A549 treated with dexamethasone at 1 μM for 4 hours (cell line): ENCODE data around the gene MAP7D2. TPM values are rescaled to one million over a fixed set of nuclear protein-coding genes. Genes with fewer than 3 reads are reported as not detected.

Source experiments
- total RNA-seq: library from RNA; stranded (reverse); fragments of 200-300 nt; extraction: Qiagen RNA extraction; gene quantifications from 5 replicates; pipeline ENCODE4 v1.2.3, GENCODE V29; 2022

Gene MAP7D2
- total RNA-seq, result 5.6 to 7.0 TPM (median 6.6 TPM) in 5 replicates

GRCh38 chrX:20116577-20117240, at the start of gene MAP7D2:
MAP7D2 (minus strand) TSS chrX:20116907; CDS start chrX:20116879, 28 bp downstream.

GRCh38 chrX:20141281-20142220, 24.8 kb upstream of the MAP7D2 start, which contains the start of gene EIF1AX:
EIF1AX (minus strand) TSS chrX:20141838; CDS start chrX:20141640, 198 bp downstream.

GRCh38 chrX:19990556-19991349, 126.0 kb downstream of the MAP7D2 start, which contains the start of gene BCLAF3:
BCLAF3 (minus strand) TSS chrX:19991061; CDS start chrX:19970264, 20,797 bp downstream.

Other genes starting within 250 kb of the MAP7D2 start
- 66.5 to 72.4 TPM (median 70.6 TPM) in 5 replicates for gene SH3KBP1, start 229.3 kb downstream of the MAP7D2 start, total RNA-seq
- gene BCLAF3, start 125.8 kb downstream of the MAP7D2 start, total RNA-seq, result 2.9 to 4.5 TPM (median 3.8 TPM) in 5 replicates
- 84.8 to 103 TPM (median 92.4 TPM) in 5 replicates for gene EIF1AX, start 24.9 kb upstream of the MAP7D2 start, total RNA-seq
- 34.9 to 52.5 TPM (median 46.8 TPM) in 5 replicates for gene RPS6KA3, start 150.0 kb upstream of the MAP7D2 start, total RNA-seq